ENCODE measurements around the gene PIGO. TPM values are rescaled to one million over a fixed set of nuclear protein-coding genes. Genes with fewer than 3 reads are reported as not detected.
A peak's percentile ranks its signal among the peaks of the same experiment; 100 is the strongest.

Gene PIGO
- total RNA-seq, 2 experiments from 2014 or later, result 17.5 to 18.9 TPM

- H3K36me3 Mint-ChIP-seq (ENCODE audit: low read depth), result peaks cover 21% of the 10 kb centered on the region
- Histone ChIP-seq H3K36me3 (ENCODE audit: insufficient read depth, low read length) (peaks cover 12% of the 10 kb centered on the region), H3K27ac (ENCODE audit: low read depth in 1 of 2, low read length in 2 of 2) (peak overlapping the region; percentile 47 to 71), H3K4me1 (ENCODE audit: insufficient read depth, low read length) (peaks cover 64% of the 10 kb centered on the region), H3K9me3 (ENCODE audit: control insufficient read depth in 1 of 2, insufficient read depth in 1 of 2, low read length in 2 of 2) (no peaks in the 10 kb centered on the region), H3K4me3 (ENCODE audit: low read length) (no peak overlapping the region), H3K27me3 (ENCODE audit: control insufficient read depth in 1 of 2, insufficient read depth in 2 of 2, low read length in 2 of 2) (no peaks in the 10 kb centered on the region)
- intact Hi-C loops (cut with DNase I, micrococcal nuclease), result loop anchor here (5.0 to 10.0 kb wide), 6 partner anchors 40 to 702 kb away; partner anchors contain the start of genes SPAG8 (in 2 of the 2), CREB3 (in 1 of the 2), ENHO (in 1 of the 2) and HINT2 (in 1 of the 2)
- DNase-seq (peak in 4 of 14 experiments; percentile 9 to 75 (median 57)), ATAC-seq (ENCODE audit: poor library complexity) (no peak)
- H3K4me3 Mint-ChIP-seq, result peak overlapping the region; percentile 93
- H3K4me1 Mint-ChIP-seq (ENCODE audit: low read depth), result peaks cover 67% of the 10 kb centered on the region
- H3K27ac Mint-ChIP-seq, result peak overlapping the region; percentile 84
- ChIA-PET POLR2A (interaction anchor here (0.7 to 6.8 kb wide), 5 partner anchors 9 to 47 kb away, joined by 3 to 46 read pairs (median 13); partner anchors contain the start of genes FANCG, PIGO, STOML2 and VCP), CTCF (interaction anchor here (1.0 to 1.9 kb wide), 3 partner anchors 10 to 147 kb away, joined by 3 to 15 read pairs (median 4); partner anchors contain the start of genes PIGO and STOML2)
- no peaks in the 10 kb centered on the region for H3K9me3 Mint-ChIP-seq
- no peak for TF ChIP-seq CTCF (IDR thresholded peaks at IDR 0.05)
- H3K27me3 Mint-ChIP-seq, result no peaks in the 10 kb centered on the region
Observed at GRCh38 chr9:35112257-35113020, 16.0 kb upstream of the PIGO start.

- Histone ChIP-seq H3K36me3 (ENCODE audit: insufficient read depth, low read length) (peaks cover 24% of the 10 kb centered on the region), H3K9me3 (ENCODE audit: control insufficient read depth in 1 of 2, insufficient read depth in 1 of 2, low read length in 2 of 2) (no peaks in the 10 kb centered on the region), H3K27ac (ENCODE audit: low read depth in 1 of 2, low read length in 2 of 2) (peak overlapping the region; percentile 70 to 74), H3K4me1 (ENCODE audit: insufficient read depth, low read length) (peaks cover 54% of the 10 kb centered on the region), H3K27me3 (ENCODE audit: control insufficient read depth in 1 of 2, insufficient read depth in 2 of 2, low read length in 2 of 2) (no peaks in the 10 kb centered on the region), H3K4me3 (ENCODE audit: low read length) (peak overlapping the region; percentile 73)
- intact Hi-C loops (cut with DNase I, micrococcal nuclease), result loop anchor here (1.0 to 10.0 kb wide), 8 partner anchors 8 to 704 kb away; partner anchors contain the start of genes SPAG8 (in 2 of the 2), CREB3 (in 1 of the 2), ENHO (in 1 of the 2) and HINT2 (in 1 of the 2)
- TF ChIP-seq CTCF (IDR thresholded peaks at IDR 0.05), result no peak
- CTCF ChIA-PET, result interaction anchor here (1.0 to 1.9 kb wide), 5 partner anchors 8 to 212 kb away, joined by 3 to 15 read pairs (median 4); partner anchors contain the start of genes PIGO and STOML2
- ATAC-seq (ENCODE audit: poor library complexity) (peak; percentile 80), DNase-seq (peak; percentile 92 to 98 (median 96))
- POLR2A ChIA-PET, result interaction anchor here (0.7 to 6.8 kb wide), 5 partner anchors 8 to 48 kb away, joined by 3 to 46 read pairs (median 13); partner anchors contain the start of genes FANCG, PIGO, STOML2 and VCP
- Mint-ChIP-seq H3K27me3 (no peaks in the 10 kb centered on the region), H3K36me3 (ENCODE audit: low read depth) (peaks cover 28% of the 10 kb centered on the region), H3K4me1 (ENCODE audit: low read depth) (peaks cover 61% of the 10 kb centered on the region), H3K27ac (peak overlapping the region; percentile 84), H3K4me3 (peak overlapping the region; percentile 93), H3K9me3 (no peaks in the 10 kb centered on the region)
Observed at GRCh38 chr9:35111001-35111933, 14.9 kb upstream of the PIGO start.
